ENCODE data around the gene ROPN1L.

ROPN1L gene

GRCh38 chr5:10456583-10457420 lies 15.1 kb downstream of the ROPN1L start:
- H3K4me3 ChIP-seq (ENCODE audit: low read depth, low read length) = no peak overlapping the region

GRCh38 chr5:10457682-10458574 lies 16.2 kb downstream of the ROPN1L start:
- no peak overlapping the region for H3K4me3 ChIP-seq (ENCODE audit: low read depth, low read length)

GRCh38 chr5:10459080-10460055 lies 17.7 kb downstream of the ROPN1L start:
- no peak overlapping the region for H3K4me3 ChIP-seq (ENCODE audit: low read depth, low read length)

GRCh38 chr5:10460252-10460906 lies 18.7 kb downstream of the ROPN1L start:
- no peak overlapping the region for H3K4me3 ChIP-seq (ENCODE audit: low read depth, low read length)

GRCh38 chr5:10461041-10461440 lies 19.4 kb downstream of the ROPN1L start:
- no peak overlapping the region for H3K4me3 ChIP-seq (ENCODE audit: low read depth, low read length)

- H3K4me3 ChIP-seq (ENCODE audit: low read depth, low read length) = no peak overlapping the region
These were observed 20.4 kb downstream of the ROPN1L start for GRCh38 chr5:10461904-10462555.

GRCh38 chr5:10463566-10463965 lies 21.9 kb downstream of the ROPN1L start:
- H3K4me3 ChIP-seq (ENCODE audit: low read depth, low read length) = no peak overlapping the region

- no peak overlapping the region for H3K4me3 ChIP-seq (ENCODE audit: low read depth, low read length)
These were observed 22.5 kb downstream of the ROPN1L start for GRCh38 chr5:10464173-10464572.

GRCh38 chr5:10465726-10466125 lies 24.0 kb downstream of the ROPN1L start:
- no peak overlapping the region for H3K4me3 ChIP-seq (ENCODE audit: low read depth, low read length)

GRCh38 chr5:10466446-10467073 lies 24.9 kb downstream of the ROPN1L start:
- no peak overlapping the region for H3K4me3 ChIP-seq (ENCODE audit: low read depth, low read length)

- H3K4me3 ChIP-seq (ENCODE audit: low read depth, low read length) = no peak overlapping the region
These were observed 25.9 kb downstream of the ROPN1L start for GRCh38 chr5:10467281-10468198.

GRCh38 chr5:10468256-10468655 lies 26.6 kb downstream of the ROPN1L start:
- no peak overlapping the region for H3K4me3 ChIP-seq (ENCODE audit: low read depth, low read length)

- H3K4me3 ChIP-seq (ENCODE audit: low read depth, low read length) = no peak overlapping the region
These were observed 27.8 kb downstream of the ROPN1L start for GRCh38 chr5:10469253-10470050.

- no peak overlapping the region for H3K4me3 ChIP-seq (ENCODE audit: low read depth, low read length)
These were observed 29.0 kb downstream of the ROPN1L start for GRCh38 chr5:10470669-10471068.

GRCh38 chr5:10471677-10472076 lies 30.0 kb downstream of the ROPN1L start:
- no peak overlapping the region for H3K4me3 ChIP-seq (ENCODE audit: low read depth, low read length)

- no peak overlapping the region for H3K4me3 ChIP-seq (ENCODE audit: low read depth, low read length)
These were observed 32.9 kb downstream of the ROPN1L start for GRCh38 chr5:10474521-10475075.

Data from iPS-11a (cell line).